Fibroblast of lung (primary cell): ENCODE data around the gene METTL18. TPM values are rescaled to one million over a fixed set of nuclear protein-coding genes. Genes with fewer than 3 reads are reported as not detected.

Experiments
- DNase-seq, 2 donors: peaks; one replicate each; pipeline versions ENCODE4 v3.0.0 to v3.0.0-alpha.2; 2010; ENCODE audit warnings: low read depth in 2 of 2
- H2AFZ ChIP-seq: 2 replicates; pipeline ENCODE4 v1.5.1; 2012; ENCODE audit warnings: low read length, control low read depth, inconsistent platforms
- H3K27ac ChIP-seq: 2 replicates; pipeline ENCODE4 v1.5.1; 2011; ENCODE audit warnings: low read length, control low read depth; ENCODE audit not compliant: insufficient read depth
- H3K27me3 ChIP-seq: 2 replicates; pipeline ENCODE4 v1.5.1; 2011; ENCODE audit warnings: mild to moderate bottlenecking, low read length; ENCODE audit not compliant: control insufficient read depth, insufficient read depth
- H3K36me3 ChIP-seq: 2 replicates; pipeline ENCODE4 v1.5.1; 2011; ENCODE audit warnings: low read length; ENCODE audit not compliant: control insufficient read depth, insufficient read depth
- H3K4me1 ChIP-seq: 2 replicates; pipeline ENCODE4 v1.5.1; 2011; ENCODE audit warnings: low read length; ENCODE audit not compliant: control insufficient read depth, insufficient read depth; ENCODE audit errors: extremely low read depth
- H3K4me2 ChIP-seq: 2 replicates; pipeline ENCODE4 v1.5.1; 2011; ENCODE audit warnings: low read length, control low read depth; ENCODE audit not compliant: insufficient read depth; ENCODE audit errors: extremely low read depth
- H3K4me3 ChIP-seq, 4 experiments: fragments of 200-600 bp in 1 of 4; sonication (generic) in 1 of 4; replicated peaks in 1 of 4; 2 replicates each; pipeline ENCODE4 v1.5.1; 2011 to 2016; ENCODE audit warnings: low read length in 4 of 4, low read depth in 3 of 4, mild to moderate bottlenecking in 3 of 4, control low read depth in 2 of 4, inconsistent platforms in 1 of 4, mixed read lengths in 1 of 4; ENCODE audit not compliant: insufficient read depth in 1 of 4; ENCODE audit errors: control extremely low read depth in 1 of 4
- H3K79me2 ChIP-seq: 2 replicates; pipeline ENCODE4 v1.5.1; 2012; ENCODE audit warnings: mild to moderate bottlenecking, low read length, inconsistent platforms; ENCODE audit not compliant: control insufficient read depth, insufficient read depth
- H3K9ac ChIP-seq: 2 replicates; pipeline ENCODE4 v1.5.1; 2011; ENCODE audit warnings: mild to moderate bottlenecking, low read length, control low read depth; ENCODE audit not compliant: insufficient read depth
- H3K9me3 ChIP-seq: 2 replicates; pipeline ENCODE4 v1.5.1; 2012; ENCODE audit warnings: low read depth, low read length; ENCODE audit not compliant: control insufficient read depth, insufficient read depth
- H4K20me1 ChIP-seq: 2 replicates; pipeline ENCODE4 v1.5.1; 2011; ENCODE audit warnings: low read length; ENCODE audit not compliant: control insufficient read depth, insufficient read depth; ENCODE audit errors: extremely low read depth
- CTCF ChIP-seq, 2 donors: IDR thresholded peaks in 1 of 2; conservative IDR thresholded peaks in 1 of 2; 1 replicate in 1 of 2; 2 replicates in 1 of 2; pipeline ENCODE4 v1.5.1; 2011 to 2012; ENCODE audit warnings: low read length in 2 of 2, control low read depth in 1 of 2, inconsistent platforms in 1 of 2, low read depth in 1 of 2, mild to moderate bottlenecking in 1 of 2
- EZH2 ChIP-seq: IDR thresholded peaks from 2 replicates; pipeline ENCODE4 v1.5.1; 2012; ENCODE audit warnings: low read length, control low read depth, mild to moderate bottlenecking; ENCODE audit errors: missing control alignments
- polyA plus RNA-seq, 2 donors: library from polyadenylated mRNA; depleted of rRNA in 1 of 2; stranded (reverse) in 1 of 2; unstranded in 1 of 2; fragments of >200 nt; gene quantifications; 2 replicates each; pipeline ENCODE4 v1.2.1, GENCODE V29; 2011 to 2012; ENCODE audit warnings: missing spikeins in 1 of 2
- total RNA-seq: library from RNA; depleted of rRNA; stranded (reverse); fragments of >200 nt; gene quantifications from 2 replicates; pipeline ENCODE4 v1.2.1, GENCODE V29; 2014

Gene METTL18
- total and polyA plus RNA-seq, 2 donors (not counting 1 experiment from before 2014, with no cell fraction given), result 5.3 to 10.9 TPM

DNA sequence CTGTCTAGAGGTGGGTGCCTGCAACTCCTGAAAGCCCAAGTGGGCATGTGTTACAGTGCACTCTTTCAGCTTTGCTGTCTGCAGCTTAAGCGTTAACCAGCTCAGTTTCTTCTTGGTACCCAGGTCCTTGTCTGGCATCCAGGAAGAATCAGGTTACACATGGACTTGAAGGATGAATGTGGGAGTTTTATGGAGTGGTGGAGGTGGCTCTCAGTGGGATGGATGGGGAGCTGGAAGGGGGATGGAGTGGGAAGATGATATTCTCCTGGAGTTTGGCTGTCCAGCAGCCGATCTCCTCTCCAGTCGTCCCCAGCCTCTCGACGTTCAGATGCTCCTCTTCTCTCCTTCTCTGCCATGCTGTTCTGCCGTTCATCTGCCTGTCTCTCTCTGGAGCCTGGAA is 9.4 kb downstream of the METTL18 start:
- Histone ChIP-seq H3K9me3 (no peaks in the 10 kb centered on the region), H2AFZ (no peak overlapping the region), H3K36me3 (no peaks in the 10 kb centered on the region), H3K27ac (no peak overlapping the region), H3K4me3 (no peak overlapping the region), H3K4me1 (peaks cover 4% of the 10 kb centered on the region), H3K9ac (no peak overlapping the region), H3K27me3 (peaks cover 5% of the 10 kb centered on the region), H3K79me2 (no peaks in the 10 kb centered on the region), H4K20me1 (no peaks in the 10 kb centered on the region), H3K4me2 (no peak overlapping the region)
- no peak for TF ChIP-seq CTCF (conservative IDR thresholded peaks at IDR 0.05 in 1 of 2, IDR thresholded peaks at IDR 0.05 in 1 of 2; ENCODE audit: low read depth in 1 of 2, low read length in 2 of 2)
- TF ChIP-seq EZH2, result no peak
- no peak for DNase-seq

DNA sequence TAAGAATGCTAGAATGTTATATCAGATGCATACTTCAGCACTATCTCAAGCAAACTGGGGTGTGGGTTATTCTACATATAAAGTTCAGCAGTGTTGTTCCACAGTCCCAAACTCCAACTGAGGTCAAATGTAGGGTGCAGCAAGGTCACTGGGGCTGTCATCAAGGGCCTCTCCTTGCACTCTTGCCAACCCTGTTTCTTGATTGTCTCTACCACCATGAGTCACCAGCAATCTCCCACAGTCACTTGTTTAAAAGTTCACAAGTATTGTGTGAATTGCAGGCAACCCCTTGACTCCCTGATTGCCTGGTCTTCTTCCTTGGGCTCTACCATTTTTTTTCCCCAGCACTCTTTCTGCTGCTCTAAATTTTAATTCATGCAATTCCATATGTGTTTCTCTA is 10.6 kb downstream of the METTL18 start:
- peaks cover 3% of the 10 kb centered on the region for H3K27me3 ChIP-seq
- H3K9me3 ChIP-seq, result no peaks in the 10 kb centered on the region
- H3K4me2 ChIP-seq, result no peak overlapping the region
- no peak overlapping the region for H2AFZ ChIP-seq
- no peak overlapping the region for H3K9ac ChIP-seq
- H3K36me3 ChIP-seq, result no peaks in the 10 kb centered on the region
- no peak overlapping the region for H3K4me3 ChIP-seq
- TF ChIP-seq EZH2, result no peak
- TF ChIP-seq CTCF (conservative IDR thresholded peaks at IDR 0.05 in 1 of 2, IDR thresholded peaks at IDR 0.05 in 1 of 2; ENCODE audit: low read depth in 1 of 2, low read length in 2 of 2), result no peak
- no peaks in the 10 kb centered on the region for H3K79me2 ChIP-seq
- peaks cover 6% of the 10 kb centered on the region for H3K4me1 ChIP-seq
- no peaks in the 10 kb centered on the region for H4K20me1 ChIP-seq
- DNase-seq, result no peak
- no peak overlapping the region for H3K27ac ChIP-seq

DNA sequence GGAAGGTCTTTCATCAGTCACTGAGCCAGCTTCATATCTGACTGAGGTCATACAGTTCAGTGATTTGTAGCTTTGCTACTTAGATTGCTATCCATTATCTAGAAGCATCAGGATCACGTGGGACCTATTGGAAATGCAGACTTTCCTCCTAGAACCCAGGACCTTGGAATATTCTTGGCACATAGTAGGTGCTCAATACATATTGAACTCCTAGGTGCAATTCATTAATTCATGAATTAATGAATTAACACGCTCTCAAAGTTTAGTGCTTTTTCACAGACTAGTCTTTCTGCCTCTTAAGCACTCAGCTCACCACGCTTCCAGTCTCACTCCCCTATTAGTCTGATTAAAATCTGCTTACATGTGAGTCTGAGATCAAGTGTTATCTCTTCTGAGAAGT is 12.1 kb downstream of the METTL18 start:
- DNase-seq, result no peak
- Histone ChIP-seq H3K36me3 (no peaks in the 10 kb centered on the region), H3K9me3 (no peaks in the 10 kb centered on the region), H3K27me3 (peaks cover 2% of the 10 kb centered on the region), H4K20me1 (no peaks in the 10 kb centered on the region), H3K4me3 (no peak overlapping the region), H3K27ac (no peak overlapping the region), H3K4me1 (peaks cover 6% of the 10 kb centered on the region), H3K9ac (no peak overlapping the region), H3K79me2 (no peaks in the 10 kb centered on the region), H2AFZ (no peak overlapping the region), H3K4me2 (no peak overlapping the region)
- TF ChIP-seq CTCF (conservative IDR thresholded peaks at IDR 0.05 in 1 of 2, IDR thresholded peaks at IDR 0.05 in 1 of 2; ENCODE audit: low read depth in 1 of 2, low read length in 2 of 2), result no peak
